WTC11 (cell line): ENCODE data around the gene CSNK2A1. TPM values are rescaled to one million over a fixed set of nuclear protein-coding genes. Genes with fewer than 3 reads are reported as not detected.
A peak's percentile ranks its signal among the peaks of the same experiment; 100 is the strongest.

Source experiments
- ATAC-seq: fragments of 200-7000 bp; cut with Tn5 transposase; 2 replicates; pipeline ENCODE4 v1.10.0; 2021; ENCODE audit warnings: mild to moderate bottlenecking, moderate library complexity
- Bru-seq: library from RNA; stranded (reverse); fragments of 400-500 nt; gene quantifications from one replicate; lab custom pipeline; 2021; lab: Mats Ljungman, UMichigan
- CTCF ChIA-PET: fragments of 300-600 bp; sonication (Branson Sonifier 250); formaldehyde crosslinking; loops from one replicate; lab custom pipeline; 2021; ENCODE audit warnings: antibody characterized with exemption; lab: Charles Lee
- POLR2A ChIA-PET: fragments of 350-600 bp; sonication (Branson Sonifier 250); formaldehyde crosslinking; loops from one replicate; lab custom pipeline; 2021; ENCODE audit warnings: antibody characterized with exemption; lab: Charles Lee
- DNase-seq: peaks from one replicate; pipeline ENCODE4 v3.0.0; 2021; ENCODE audit warnings: low spot score
- H3K27ac Mint-ChIP-seq: 2 replicates; pipeline ENCODE4 v1.8.0; 2021; ENCODE audit warnings: mixed read lengths
- H3K27me3 Mint-ChIP-seq: 2 replicates; pipeline ENCODE4 v1.8.0; 2021; ENCODE audit warnings: low read depth, mild to moderate bottlenecking, moderate library complexity, mixed read lengths
- H3K36me3 Mint-ChIP-seq: 2 replicates; pipeline ENCODE4 v1.8.0; 2021; ENCODE audit warnings: mixed read lengths
- H3K4me1 Mint-ChIP-seq: 2 replicates; pipeline ENCODE4 v1.8.0; 2022; ENCODE audit warnings: mixed read lengths
- H3K4me3 Mint-ChIP-seq: 2 replicates; pipeline ENCODE4 v1.8.0; 2021; ENCODE audit warnings: mild to moderate bottlenecking, moderate library complexity, mixed read lengths
- H3K9me3 Mint-ChIP-seq: 2 replicates; pipeline ENCODE4 v1.8.0; 2021; ENCODE audit warnings: mixed read lengths
- ARID4B ChIP-seq: sonication (generic); formaldehyde crosslinking; IDR thresholded peaks from 2 replicates; pipeline ENCODE4 v1.8.0; 2023; ENCODE audit warnings: missing genetic modification reagents, mild to moderate bottlenecking, borderline replicate concordance
- CREM ChIP-seq: sonication (generic); formaldehyde crosslinking; IDR thresholded peaks from 2 replicates; pipeline ENCODE4 v1.8.1; 2022; ENCODE audit warnings: mild to moderate bottlenecking, missing genetic modification reagents, moderate library complexity
- E2F5 ChIP-seq: sonication (generic); formaldehyde crosslinking; IDR thresholded peaks from 2 replicates; pipeline ENCODE4 v1.8.1; 2022; ENCODE audit warnings: mild to moderate bottlenecking, moderate library complexity, missing genetic modification reagents
- FOXJ3 ChIP-seq: sonication (generic); formaldehyde crosslinking; IDR thresholded peaks from 2 replicates; pipeline ENCODE4 v1.9.0; 2021; ENCODE audit warnings: missing genetic modification reagents, mild to moderate bottlenecking, borderline replicate concordance
- FOXK1 ChIP-seq: sonication (generic); formaldehyde crosslinking; IDR thresholded peaks from 2 replicates; pipeline ENCODE4 v1.8.0; 2022; ENCODE audit warnings: mild to moderate bottlenecking, moderate library complexity, missing genetic modification reagents
- FOXP1 ChIP-seq: sonication (generic); formaldehyde crosslinking; IDR thresholded peaks from 2 replicates; pipeline ENCODE4 v1.8.0; 2022; ENCODE audit warnings: missing genetic modification reagents, mild to moderate bottlenecking, moderate library complexity, borderline replicate concordance
- GABPB1 ChIP-seq: sonication (generic); formaldehyde crosslinking; IDR thresholded peaks from 2 replicates; pipeline ENCODE4 v1.8.1; 2023; ENCODE audit warnings: mild to moderate bottlenecking, missing genetic modification reagents
- GTF2I ChIP-seq: fragments of 250-450 bp; sonication (Bioruptor Pico); conservative IDR thresholded peaks from 2 replicates; pipeline ENCODE4 v1.4.0; 2021; ENCODE audit warnings: mild to moderate bottlenecking
- MAX ChIP-seq: sonication (generic); formaldehyde crosslinking; IDR thresholded peaks from 2 replicates; pipeline ENCODE4 v1.8.0; 2022; ENCODE audit warnings: mild to moderate bottlenecking, missing genetic modification reagents
- MLX ChIP-seq: sonication (generic); formaldehyde crosslinking; IDR thresholded peaks from 2 replicates; pipeline ENCODE4 v1.8.1; 2023; ENCODE audit warnings: mild to moderate bottlenecking, missing genetic modification reagents, moderate library complexity
- MYBL2 ChIP-seq: sonication (generic); formaldehyde crosslinking; IDR thresholded peaks from 2 replicates; pipeline ENCODE4 v1.8.1; 2023; ENCODE audit warnings: mild to moderate bottlenecking, moderate library complexity, missing genetic modification reagents
- RELA ChIP-seq: sonication (generic); formaldehyde crosslinking; IDR thresholded peaks from 2 replicates; pipeline ENCODE4 v1.8.1; 2022; ENCODE audit warnings: missing genetic modification reagents, mild to moderate bottlenecking, borderline replicate concordance
- SP1 ChIP-seq: sonication (generic); formaldehyde crosslinking; conservative IDR thresholded peaks from 2 replicates; pipeline ENCODE4 v1.8.1; 2022; ENCODE audit warnings: missing genetic modification reagents
- TP53 ChIP-seq: sonication (generic); formaldehyde crosslinking; IDR thresholded peaks from 2 replicates; pipeline ENCODE4 v1.8.1; 2023; ENCODE audit warnings: mild to moderate bottlenecking, missing genetic modification reagents
- ZBTB21 ChIP-seq: sonication (generic); formaldehyde crosslinking; IDR thresholded peaks from 2 replicates; pipeline ENCODE4 v1.8.1; 2023; ENCODE audit warnings: mild to moderate bottlenecking, missing genetic modification reagents, borderline replicate concordance
- ZNF232 ChIP-seq: sonication (generic); formaldehyde crosslinking; IDR thresholded peaks from 2 replicates; pipeline ENCODE4 v1.8.0; 2022; ENCODE audit warnings: mild to moderate bottlenecking, missing genetic modification reagents
- ZNF281 ChIP-seq: sonication (generic); formaldehyde crosslinking; IDR thresholded peaks from 2 replicates; pipeline ENCODE4 v1.8.0; 2023; ENCODE audit warnings: mild to moderate bottlenecking, missing genetic modification reagents
- ZNF396 ChIP-seq: fragments of 250-450 bp; sonication (Bioruptor Pico); IDR thresholded peaks from 2 replicates; pipeline ENCODE4 v1.8.0; 2021; ENCODE audit warnings: mild to moderate bottlenecking, moderate library complexity, borderline replicate concordance
- ZSCAN18 ChIP-seq: fragments of 250-450 bp; sonication (Bioruptor Pico); IDR thresholded peaks from 2 replicates; pipeline ENCODE4 v2.1.2; 2022; ENCODE audit warnings: mild to moderate bottlenecking, moderate library complexity
- long read RNA-seq, 3 experiments: library from RNA in 1 of 3; library from capped mRNA in 1 of 3; library from polyadenylated mRNA in 1 of 3; unstranded in 2 of 3; stranded (forward) in 1 of 3; transcript quantifications; one replicate each; pipeline ENCODE4 v2.0.0, GENCODE V29; 2021
- total RNA-seq: library from RNA; stranded (reverse); gene quantifications from 3 replicates; pipeline ENCODE4 v1.2.3, GENCODE V29; 2021
- TF ChIP-seq, protein P1 (sequence below): sonication (generic); formaldehyde crosslinking; IDR thresholded peaks from 2 replicates; pipeline ENCODE4 v1.8.0; 2022; ENCODE audit warnings: mild to moderate bottlenecking, missing genetic modification reagents
- TF ChIP-seq, protein P2 (sequence below): sonication (generic); formaldehyde crosslinking; IDR thresholded peaks from 2 replicates; pipeline ENCODE4 v1.8.1; 2023; ENCODE audit warnings: mild to moderate bottlenecking, missing genetic modification reagents

CSNK2A1 gene
- total RNA-seq (235 to 244 TPM (median 236 TPM) in 3 replicates), Bru-seq, nascent RNA (percentile 93 among the genes with signal in this experiment)
- long read RNA-seq, experiment 1, full-length matches to known transcripts = 514 of 641 reads
- long read RNA-seq, experiment 1, partial matches to known transcripts = 40 of 641 reads
- long read RNA-seq, experiment 1, other reads (novel, unspliced or antisense) = 87 of 641 reads
- long read RNA-seq, experiment 2, full-length matches to known transcripts = 85 of 213 reads
- long read RNA-seq, experiment 2, partial matches to known transcripts = 27 of 213 reads
- long read RNA-seq, experiment 2, other reads (novel, unspliced or antisense) = 101 of 213 reads
- long read RNA-seq, experiment 3, full-length matches to known transcripts = 164 of 247 reads
- long read RNA-seq, experiment 3, partial matches to known transcripts = 6 of 247 reads
- long read RNA-seq, experiment 3, other reads (novel, unspliced or antisense) = 77 of 247 reads

DNA sequence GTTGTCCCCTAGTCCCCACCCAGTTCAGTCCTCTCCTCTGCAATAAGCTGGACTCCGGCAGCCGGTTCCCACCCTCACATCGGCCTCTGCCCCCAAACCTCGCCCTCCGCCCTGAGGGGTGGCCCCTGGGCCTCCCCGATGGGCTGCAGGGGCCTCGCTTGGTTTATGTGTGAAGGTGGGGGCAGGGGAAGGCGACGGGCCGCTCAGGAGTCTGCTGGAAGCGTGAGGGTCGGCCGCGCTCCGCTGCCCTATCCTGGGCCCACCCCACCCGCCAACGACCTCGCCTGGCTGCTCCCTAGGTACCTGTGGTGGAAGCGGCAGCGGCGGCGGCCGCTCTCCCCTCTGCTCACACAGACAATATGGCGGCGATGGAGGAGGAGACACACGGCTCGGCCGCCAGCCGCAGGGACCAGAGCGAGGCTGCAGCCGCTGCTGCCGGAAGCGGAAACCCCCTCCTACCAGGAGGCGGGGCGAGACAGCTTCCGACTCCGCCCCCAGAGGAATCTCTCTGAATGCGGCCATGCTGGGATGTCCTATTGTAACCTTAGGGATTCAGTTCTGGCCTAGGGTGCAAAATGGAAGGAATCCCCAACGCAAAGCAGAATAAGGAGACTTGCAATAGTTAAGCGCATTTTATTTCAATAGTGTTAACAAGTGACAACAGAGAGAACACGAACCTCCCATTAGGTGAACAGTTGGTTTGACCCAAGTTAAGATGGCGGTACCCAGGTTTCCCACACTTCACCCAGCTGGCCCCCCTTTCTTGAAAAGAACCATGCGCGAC lies at the start of gene CSNK2A1:
Gene CSNK2A1 (minus strand): TSS at position 422 of the 784 bp plus-strand sequence. CDS start 35,239 bp downstream, outside the sequence.
- Mint-ChIP-seq H3K4me3 (peak within 1 kb of the TSS; percentile 87), H3K27me3 (peaks cover 38% of the 10 kb centered on the region), H3K27ac (peak within 1 kb of the TSS; percentile 96), H3K36me3 (peaks cover 17% of the 10 kb centered on the region), H3K4me1 (peaks cover 47% of the 10 kb centered on the region), H3K9me3 (peaks cover 12% of the 10 kb centered on the region)
- ChIA-PET CTCF (interaction anchor here (0.6 to 3.4 kb wide), 12 partner anchors 19 to 265 kb away, joined by 3 to 21 read pairs (median 6); partner anchors contain the start of genes NRSN2, SLC52A3 and TRIB3), POLR2A (interaction anchor here (0.6 to 1.6 kb wide), 10 partner anchors 8 to 161 kb away, joined by 3 to 6 read pairs (median 4); no protein-coding TSS in a partner anchor)
- ATAC-seq (peak; percentile 93), DNase-seq (peak; percentile 96)
- TF ChIP-seq, protein P1, sequence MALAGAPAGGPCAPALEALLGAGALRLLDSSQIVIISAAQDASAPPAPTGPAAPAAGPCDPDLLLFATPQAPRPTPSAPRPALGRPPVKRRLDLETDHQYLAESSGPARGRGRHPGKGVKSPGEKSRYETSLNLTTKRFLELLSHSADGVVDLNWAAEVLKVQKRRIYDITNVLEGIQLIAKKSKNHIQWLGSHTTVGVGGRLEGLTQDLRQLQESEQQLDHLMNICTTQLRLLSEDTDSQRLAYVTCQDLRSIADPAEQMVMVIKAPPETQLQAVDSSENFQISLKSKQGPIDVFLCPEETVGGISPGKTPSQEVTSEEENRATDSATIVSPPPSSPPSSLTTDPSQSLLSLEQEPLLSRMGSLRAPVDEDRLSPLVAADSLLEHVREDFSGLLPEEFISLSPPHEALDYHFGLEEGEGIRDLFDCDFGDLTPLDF (CRISPR knock-in tag) = no peak
- no peak for TF ChIP-seq ZNF396
- no peak for TF ChIP-seq FOXJ3
- peak; percentile 90; the same call in 1 of the 2 replicates for TF ChIP-seq FOXP1 (CRISPR knock-in tag)
- no peak for TF ChIP-seq GTF2I
- peak; percentile 62; the same call in 1 of the 2 replicates for TF ChIP-seq FOXK1 (CRISPR knock-in tag)
- TF ChIP-seq TP53 = peak; percentile 79
- no peak; the same call in 1 of the 2 replicates for TF ChIP-seq ZNF232 (CRISPR knock-in tag)
- TF ChIP-seq MAX (CRISPR knock-in tag) = peak; percentile 70; the same call in 1 of the 2 replicates
- TF ChIP-seq, protein P2, sequence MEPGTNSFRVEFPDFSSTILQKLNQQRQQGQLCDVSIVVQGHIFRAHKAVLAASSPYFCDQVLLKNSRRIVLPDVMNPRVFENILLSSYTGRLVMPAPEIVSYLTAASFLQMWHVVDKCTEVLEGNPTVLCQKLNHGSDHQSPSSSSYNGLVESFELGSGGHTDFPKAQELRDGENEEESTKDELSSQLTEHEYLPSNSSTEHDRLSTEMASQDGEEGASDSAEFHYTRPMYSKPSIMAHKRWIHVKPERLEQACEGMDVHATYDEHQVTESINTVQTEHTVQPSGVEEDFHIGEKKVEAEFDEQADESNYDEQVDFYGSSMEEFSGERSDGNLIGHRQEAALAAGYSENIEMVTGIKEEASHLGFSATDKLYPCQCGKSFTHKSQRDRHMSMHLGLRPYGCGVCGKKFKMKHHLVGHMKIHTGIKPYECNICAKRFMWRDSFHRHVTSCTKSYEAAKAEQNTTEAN (CRISPR knock-in tag) = peak; percentile 86; the same call in 1 of the 2 replicates
- TF ChIP-seq E2F5 (CRISPR knock-in tag) = no peak
- no peak for TF ChIP-seq CREM (CRISPR knock-in tag)
- TF ChIP-seq ZBTB21 (CRISPR knock-in tag) = no peak
- TF ChIP-seq SP1 (CRISPR knock-in tag) = peak; percentile 100
- peak; percentile 71; the same call in 1 of the 2 replicates for TF ChIP-seq MYBL2 (CRISPR knock-in tag)
- no peak for TF ChIP-seq MLX (CRISPR knock-in tag)
- TF ChIP-seq RELA (CRISPR knock-in tag) = no peak
- TF ChIP-seq ARID4B (CRISPR knock-in tag) = peak; percentile 47; the same call in 1 of the 2 replicates
- TF ChIP-seq GABPB1 (CRISPR knock-in tag) = peak; percentile 78
- TF ChIP-seq ZSCAN18 (CRISPR knock-in tag) = no peak
- no peak for TF ChIP-seq ZNF281 (CRISPR knock-in tag)
